T-cell (primary cell): ENCODE data around the gene EPSTI1. TPM values are rescaled to one million over a fixed set of nuclear protein-coding genes. Genes with fewer than 3 reads are reported as not detected.

Experiments used
- ATAC-seq, 4 experiments: fragments of 200-7000 bp in 3 of 4; fragments of 150-1000 bp in 1 of 4; cut with Tn5 transposase; replicated peaks in 1 of 4; 1 replicate in 3 of 4; 2 replicates in 1 of 4; pipeline ENCODE4 v1.10.0; 2021; ENCODE audit warnings: moderate library complexity in 3 of 4, mild to moderate bottlenecking in 2 of 4, moderate number of reproducible peaks in 1 of 4
- CTCF ChIA-PET, 2 donors: fragments of 300-600 bp; sonication (Branson Sonifier 250); formaldehyde crosslinking; loops; one replicate each; lab custom pipeline; 2022; ENCODE audit warnings: antibody characterized with exemption in 2 of 2; lab: Charles Lee
- POLR2A ChIA-PET, 2 donors: fragments of 300-600 bp; sonication (Branson Sonifier 250); formaldehyde crosslinking; loops; one replicate each; lab custom pipeline; 2022; ENCODE audit warnings: antibody characterized with exemption in 2 of 2; lab: Charles Lee
- DNase-seq, 35 experiments: peaks; one replicate each; pipeline versions ENCODE4 v3.0.0 to v3.0.0-alpha.2; 2013 to 2023
- H3K27ac ChIP-seq: one replicate; pipeline ENCODE4 v1.5.1; 2013; ENCODE audit warnings: low read length
- H3K27me3 ChIP-seq, 2 experiments: replicated peaks in 1 of 2; 1 replicate in 1 of 2; 2 replicates in 1 of 2; pipeline versions ENCODE4 v1.6.1 to v1.7.0; 2013; ENCODE audit warnings: low read length in 1 of 2, mixed read lengths in 1 of 2; ENCODE audit not compliant: control insufficient read depth in 2 of 2, insufficient read depth in 2 of 2; ENCODE audit errors: extremely low read depth in 1 of 2
- H3K36me3 ChIP-seq, 2 donors: 1 replicate in 1 of 2; 2 replicates in 1 of 2; pipeline versions ENCODE4 v1.6.1 to v1.7.0; 2013; ENCODE audit warnings: low read length in 1 of 2; ENCODE audit not compliant: control insufficient read depth in 2 of 2, insufficient read depth in 1 of 2; ENCODE audit errors: extremely low read depth in 1 of 2
- H3K4me1 ChIP-seq, 2 experiments: 1 replicate in 1 of 2; 2 replicates in 1 of 2; pipeline versions ENCODE4 v1.6.1 to v1.7.0; 2013; ENCODE audit warnings: low read length in 2 of 2, mixed read lengths in 1 of 2; ENCODE audit not compliant: insufficient read depth in 2 of 2, control insufficient read depth in 1 of 2; ENCODE audit errors: extremely low read depth in 1 of 2
- H3K4me3 ChIP-seq, 2 donors: 1 replicate in 1 of 2; 2 replicates in 1 of 2; pipeline versions ENCODE4 v1.5.1 to v1.7.0; 2013; ENCODE audit warnings: mild to moderate bottlenecking in 2 of 2, low read length in 1 of 2, moderate library complexity in 1 of 2; ENCODE audit not compliant: control insufficient read depth in 1 of 2; ENCODE audit errors: extremely low read depth in 1 of 2
- H3K9me3 ChIP-seq: 2 replicates; pipeline ENCODE4 v1.7.0; 2013
- H3K27ac Mint-ChIP-seq, 2 donors: one replicate each; pipeline ENCODE4 v1.8.0; 2020 to 2021; ENCODE audit warnings: mild to moderate bottlenecking in 2 of 2, mixed read lengths in 2 of 2
- H3K27me3 Mint-ChIP-seq, 2 donors: one replicate each; pipeline ENCODE4 v1.8.0; 2021 to 2022; ENCODE audit warnings: mixed read lengths in 2 of 2
- H3K36me3 Mint-ChIP-seq: one replicate; pipeline ENCODE4 v1.8.0; 2021; ENCODE audit warnings: mixed read lengths
- H3K4me1 Mint-ChIP-seq, 3 donors: one replicate each; pipeline ENCODE4 v1.8.0; 2020 to 2022; ENCODE audit warnings: mixed read lengths in 3 of 3, mild to moderate bottlenecking in 1 of 3
- H3K4me3 Mint-ChIP-seq, 3 donors: one replicate each; pipeline ENCODE4 v1.8.0; 2020 to 2022; ENCODE audit warnings: mild to moderate bottlenecking in 3 of 3, mixed read lengths in 3 of 3, moderate library complexity in 3 of 3
- H3K9me3 Mint-ChIP-seq, 3 donors: one replicate each; pipeline ENCODE4 v1.8.0; 2020 to 2022; ENCODE audit warnings: mixed read lengths in 3 of 3
- WGBS: methylation state at CpG from one replicate; pipeline ENCODE4 v1.1.5; 2013; ENCODE audit warnings: missing lambda C conversion rate; ENCODE audit not compliant: insufficient coverage; 5-methylcytosine and 5-hydroxymethylcytosine counted together
- total RNA-seq, 35 experiments: library from RNA in 6 of 35; stranded (reverse) in 6 of 35; fragments of 120-200 nt in 1 of 35; gene quantifications; one replicate each; pipeline versions ENCODE4 v1.2.1 to v1.2.4 and lab custom pipeline; 2013 to 2026

Gene EPSTI1
- total RNA-seq, 5 donors from 2014 or later (not counting 1 experiment from before 2014, with no cell fraction given) = 15.3 to 29.9 (median 28.5) TPM

DNA sequence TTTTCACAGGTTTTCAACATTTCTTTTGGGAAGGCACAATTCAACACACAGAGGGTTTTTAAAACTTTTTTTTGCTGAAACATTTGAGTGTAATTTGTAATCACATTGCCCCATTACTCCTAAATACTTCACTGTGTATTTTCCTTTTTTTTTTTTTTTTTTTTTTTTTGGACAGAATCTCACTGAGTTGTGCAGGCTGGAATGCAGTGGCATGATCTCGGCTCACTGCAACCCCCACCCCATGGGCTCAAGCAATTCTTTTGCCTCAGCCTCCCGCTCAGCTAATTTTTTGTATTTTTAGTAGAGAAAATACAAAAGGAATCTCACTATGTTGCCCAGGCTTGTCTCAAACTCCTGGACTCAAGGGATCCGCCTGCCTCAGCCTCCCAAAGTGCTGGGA, 16.6 kb upstream of the EPSTI1 start:
- no peak overlapping the region for H3K4me3 Mint-ChIP-seq
- CTCF ChIA-PET = no interaction called here

DNA sequence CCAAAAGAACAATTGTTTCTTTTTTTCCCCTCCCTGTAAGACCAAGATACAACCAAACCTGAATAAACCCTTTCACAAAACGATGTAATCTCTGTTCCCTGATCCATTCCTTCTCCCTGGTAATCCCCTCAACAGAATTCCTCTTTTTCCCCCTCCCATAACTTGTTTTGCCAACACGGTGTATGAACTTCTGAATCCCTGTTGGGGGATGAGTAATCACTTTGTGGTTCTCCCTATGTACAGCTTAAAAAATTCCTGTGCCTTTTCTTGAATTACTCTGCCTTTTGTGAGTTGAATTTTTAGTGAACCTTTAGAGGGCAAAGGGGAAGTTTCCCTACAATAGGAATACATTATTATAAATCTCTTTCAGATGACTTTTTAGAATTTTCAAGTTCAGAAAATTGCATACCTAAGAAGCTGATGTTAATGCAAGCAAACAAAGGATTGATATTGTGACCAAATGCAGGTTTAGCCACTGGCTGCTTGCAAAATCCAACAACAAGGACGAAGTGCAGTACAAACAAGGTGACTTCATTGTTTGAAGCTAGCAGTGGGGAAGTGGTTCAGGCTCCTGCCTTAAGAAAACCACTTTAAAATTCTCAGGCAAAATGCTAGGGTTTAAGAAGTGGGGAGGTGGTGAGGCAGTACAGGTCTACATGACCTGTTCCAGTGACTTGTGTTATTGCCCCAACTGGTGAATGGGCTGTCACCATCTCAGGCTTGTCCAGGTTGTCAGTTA, 15.0 kb upstream of the EPSTI1 start:
- no peak overlapping the region for H3K4me3 ChIP-seq
- POLR2A ChIA-PET = no interaction called here
- no peaks in the 10 kb centered on the region for H3K36me3 ChIP-seq
- peaks cover 0 to 5% of the 10 kb centered on the region in 2 donors for H3K27me3 Mint-ChIP-seq
- no peak for DNase-seq
- WGBS = 43% methylated on average over 1 of the region's 3 CpGs
- ATAC-seq = no peak
- H3K36me3 Mint-ChIP-seq = peaks cover 10% of the 10 kb centered on the region
- H3K4me3 Mint-ChIP-seq = no peak overlapping the region
- no peaks in the 10 kb centered on the region for H3K9me3 ChIP-seq
- H3K4me1 ChIP-seq = no peaks in the 10 kb centered on the region
- no peak overlapping the region for H3K27ac ChIP-seq
- H3K27me3 ChIP-seq = no peaks in the 10 kb centered on the region
- H3K4me1 Mint-ChIP-seq = peaks cover 0 to 2% (median 0%) of the 10 kb centered on the region in 3 donors
- H3K9me3 Mint-ChIP-seq = peaks cover 0 to 8% (median 6%) of the 10 kb centered on the region in 3 donors
- CTCF ChIA-PET = no interaction called here
- no peak overlapping the region for H3K27ac Mint-ChIP-seq

More for the DNA sequence above, 16.6 kb upstream of the EPSTI1 start:
- no peaks in the 10 kb centered on the region for H3K36me3 Mint-ChIP-seq
- Histone ChIP-seq H3K4me3 (no peak overlapping the region), H3K27me3 (no peaks in the 10 kb centered on the region), H3K27ac (no peak overlapping the region), H3K9me3 (no peaks in the 10 kb centered on the region), H3K4me1 (no peaks in the 10 kb centered on the region), H3K36me3 (no peaks in the 10 kb centered on the region)
- no peak for DNase-seq
- H3K9me3 Mint-ChIP-seq = no peaks in the 10 kb centered on the region
- POLR2A ChIA-PET = no interaction called here
- ATAC-seq = no peak
- no peak overlapping the region for H3K27ac Mint-ChIP-seq
- no peaks in the 10 kb centered on the region for H3K4me1 Mint-ChIP-seq
- WGBS = 90% methylated on average over 1 of the region's 3 CpGs
- H3K27me3 Mint-ChIP-seq = peaks cover 0 to 5% of the 10 kb centered on the region in 2 donors

DNA sequence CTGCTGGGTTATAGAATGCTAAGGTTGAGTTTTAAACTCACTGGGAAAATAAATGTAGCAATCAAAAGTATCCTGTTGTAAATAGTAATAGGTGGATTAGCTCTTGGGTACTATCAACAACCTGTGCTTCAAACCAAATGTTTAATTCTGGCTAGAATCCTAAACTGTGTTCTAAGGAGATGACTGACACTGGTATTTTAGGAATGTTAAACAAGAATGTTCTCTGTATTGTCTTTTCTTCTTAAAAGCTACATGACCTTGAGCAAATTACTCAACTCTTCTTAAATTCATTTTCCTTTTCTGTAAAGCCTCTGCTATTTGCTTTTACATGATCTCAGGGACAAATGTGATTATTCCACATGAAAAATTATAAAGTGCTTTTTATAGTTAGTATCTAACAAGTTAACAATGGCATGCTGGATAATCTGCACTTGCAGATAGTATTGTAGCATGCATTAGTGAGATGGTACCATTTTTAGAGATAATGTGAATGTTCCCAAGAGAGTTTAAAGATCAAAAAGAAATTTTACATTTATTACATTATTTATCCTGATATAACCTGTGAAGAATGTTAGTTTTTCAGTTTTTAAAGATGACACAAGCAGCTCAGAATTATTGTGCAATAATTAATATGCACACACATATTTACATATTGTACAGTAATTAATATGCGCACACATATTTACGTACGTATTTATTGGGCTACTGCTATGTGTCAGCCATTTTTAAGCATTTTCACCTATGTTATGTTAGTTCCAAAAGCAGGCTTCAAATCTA, 13.6 kb upstream of the EPSTI1 start:
- no CpG with 5 or more reads among the region's 3 CpGs for WGBS
- Histone ChIP-seq H3K4me1 (no peaks in the 10 kb centered on the region), H3K9me3 (no peaks in the 10 kb centered on the region), H3K27me3 (no peaks in the 10 kb centered on the region), H3K27ac (no peak overlapping the region), H3K4me3 (no peak overlapping the region), H3K36me3 (no peaks in the 10 kb centered on the region)
- POLR2A ChIA-PET = no interaction called here
- peaks cover 0 to 5% of the 10 kb centered on the region in 2 donors for H3K27me3 Mint-ChIP-seq
- CTCF ChIA-PET = interaction anchor here in 1 of 2 donors (0.5 kb wide), 1 partner anchor 17 kb away, joined by 4 read pairs; no protein-coding TSS in a partner anchor
- H3K4me3 Mint-ChIP-seq = no peak overlapping the region
- DNase-seq (no peak), ATAC-seq (no peak)
- peaks cover 0 to 10% (median 0%) of the 10 kb centered on the region in 3 donors for H3K4me1 Mint-ChIP-seq
- no peak overlapping the region for H3K27ac Mint-ChIP-seq
- H3K9me3 Mint-ChIP-seq = peaks cover 0 to 13% (median 10%) of the 10 kb centered on the region in 3 donors
- H3K36me3 Mint-ChIP-seq = peaks cover 14% of the 10 kb centered on the region

DNA sequence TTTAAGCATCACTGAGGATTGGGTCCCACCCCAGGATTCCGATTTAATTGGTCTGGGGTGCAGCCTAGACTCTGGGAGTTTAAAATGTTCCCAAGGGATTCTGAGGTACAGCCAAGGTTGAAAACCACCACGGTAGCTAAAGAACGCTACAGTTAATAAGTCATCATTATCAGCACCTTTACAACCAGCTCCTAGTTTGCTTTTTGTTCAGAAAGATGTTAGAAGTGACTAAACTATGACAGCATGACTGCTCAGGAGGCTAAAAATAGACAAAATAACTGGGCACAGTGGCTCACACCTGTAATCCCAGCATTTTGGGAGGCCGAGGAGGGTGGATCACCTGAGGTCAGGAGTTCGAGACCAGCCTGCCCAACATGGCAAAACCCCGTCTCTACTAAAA, 11.7 kb upstream of the EPSTI1 start:
- H3K36me3 ChIP-seq = no peaks in the 10 kb centered on the region
- no peaks in the 10 kb centered on the region for H3K27me3 ChIP-seq
- H3K4me1 Mint-ChIP-seq = peaks cover 0 to 10% (median 0%) of the 10 kb centered on the region in 3 donors
- CTCF ChIA-PET = no interaction called here
- ATAC-seq (no peak), DNase-seq (no peak)
- no peak overlapping the region for H3K27ac Mint-ChIP-seq
- no CpG with 5 or more reads among the region's 6 CpGs for WGBS
- H3K27ac ChIP-seq = no peak overlapping the region
- POLR2A ChIA-PET = interaction anchor here in 1 of 2 donors (1.4 kb wide), 1 partner anchor 71 kb away, joined by 3 read pairs; no protein-coding TSS in a partner anchor
- peaks cover 0 to 13% (median 10%) of the 10 kb centered on the region in 3 donors for H3K9me3 Mint-ChIP-seq
- no peaks in the 10 kb centered on the region for H3K9me3 ChIP-seq
- no peaks in the 10 kb centered on the region for H3K4me1 ChIP-seq
- H3K27me3 Mint-ChIP-seq = peaks cover 0 to 5% of the 10 kb centered on the region in 2 donors
- no peak overlapping the region for H3K4me3 ChIP-seq
- no peak overlapping the region for H3K4me3 Mint-ChIP-seq
- peaks cover 14% of the 10 kb centered on the region for H3K36me3 Mint-ChIP-seq

DNA sequence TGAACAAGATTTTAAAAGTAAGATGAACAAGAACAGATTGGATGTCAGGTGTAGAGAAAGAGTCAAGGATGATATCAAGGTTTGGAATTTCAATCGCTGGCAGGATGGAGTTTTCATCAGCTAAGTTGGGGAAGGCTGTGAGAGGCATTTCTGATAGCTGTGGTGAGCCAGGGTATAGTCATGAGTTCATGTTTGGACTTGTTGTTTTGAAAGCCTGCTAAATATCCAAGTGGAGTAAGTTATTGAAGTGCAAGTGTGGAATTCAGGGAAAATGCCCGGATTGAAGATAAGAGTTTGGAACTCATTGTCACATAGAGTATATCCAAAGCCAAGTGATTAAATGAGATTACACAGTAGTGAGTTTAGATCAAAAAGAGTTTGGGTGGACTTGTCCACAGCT, 11.0 kb upstream of the EPSTI1 start:
- Mint-ChIP-seq H3K9me3 (peaks cover 0 to 13% (median 10%) of the 10 kb centered on the region in 3 donors), H3K27ac (no peak overlapping the region), H3K4me3 (no peak overlapping the region), H3K4me1 (peaks cover 0 to 10% (median 0%) of the 10 kb centered on the region in 3 donors), H3K27me3 (peaks cover 0 to 5% of the 10 kb centered on the region in 2 donors), H3K36me3 (peaks cover 14% of the 10 kb centered on the region)
- H3K27me3 ChIP-seq = no peaks in the 10 kb centered on the region
- DNase-seq = no peak
- POLR2A ChIA-PET = interaction anchor here in 1 of 2 donors (1.4 kb wide), 1 partner anchor 72 kb away, joined by 3 read pairs; no protein-coding TSS in a partner anchor
- no peaks in the 10 kb centered on the region for H3K36me3 ChIP-seq
- CTCF ChIA-PET = no interaction called here
- no peak overlapping the region for H3K27ac ChIP-seq
- 100% methylated on average over 2 of the region's 2 CpGs for WGBS
- ATAC-seq = no peak
- no peaks in the 10 kb centered on the region for H3K4me1 ChIP-seq
- H3K4me3 ChIP-seq = no peak overlapping the region
- no peaks in the 10 kb centered on the region for H3K9me3 ChIP-seq

DNA sequence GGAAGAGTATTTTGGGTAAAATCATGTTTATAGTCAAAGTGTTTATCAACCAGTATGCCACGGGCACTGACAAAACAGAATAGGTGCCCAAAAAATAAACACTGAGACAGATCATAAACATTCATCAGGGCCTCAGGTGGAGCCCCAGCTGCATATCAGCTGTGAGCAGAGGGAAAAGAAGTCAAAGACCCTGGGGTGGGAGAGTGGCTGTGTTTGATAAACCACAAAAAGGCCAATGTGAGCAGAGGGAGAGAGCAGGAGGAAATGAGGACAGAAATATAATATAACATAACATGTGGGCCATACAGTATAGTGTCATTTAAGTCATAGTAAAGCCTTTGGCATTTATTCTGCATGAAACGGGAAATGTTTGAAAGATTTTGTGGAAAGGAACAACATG, 10.0 kb upstream of the EPSTI1 start:
- POLR2A ChIA-PET = no interaction called here
- Histone ChIP-seq H3K27me3 (no peaks in the 10 kb centered on the region), H3K36me3 (no peaks in the 10 kb centered on the region), H3K27ac (no peak overlapping the region), H3K9me3 (no peaks in the 10 kb centered on the region), H3K4me3 (no peak overlapping the region), H3K4me1 (no peaks in the 10 kb centered on the region)
- Mint-ChIP-seq H3K9me3 (peaks cover 0 to 13% (median 10%) of the 10 kb centered on the region in 3 donors), H3K27me3 (peaks cover 0 to 2% of the 10 kb centered on the region in 2 donors), H3K4me1 (peaks cover 1 to 10% (median 5%) of the 10 kb centered on the region in 3 donors), H3K4me3 (no peak overlapping the region), H3K27ac (no peak overlapping the region), H3K36me3 (peaks cover 14% of the 10 kb centered on the region)
- DNase-seq = no peak
- 100% methylated on average over 1 of the region's 2 CpGs for WGBS
- no peak for ATAC-seq
- CTCF ChIA-PET = interaction anchor here in 1 of 2 donors (0.6 kb wide), 1 partner anchor 1485 kb away, joined by 3 read pairs; no protein-coding TSS in a partner anchor
